ENCODE results near the gene LRRC41.

- TF ChIP-seq CTCF (IDR thresholded peaks at IDR 0.05), result no peak
- no peak for TF ChIP-seq EP300 (IDR thresholded peaks at IDR 0.05; ENCODE audit: low read depth)
These were observed 30.6 kb upstream of the LRRC41 start for GRCh38 chr1:46334030-46334384.

Data from transverse colon (tissue), 3 donors.